NCI-H146 treated with DMSO at 0.1 percent for 48 hours (cell line): ENCODE data around the gene IL24.

Experiments used
- DNase-seq: peaks from one replicate; lab custom pipeline; 2025; ENCODE audit not compliant: unreplicated experiment; lab: John Stamatoyannopoulos, UW

Gene IL24

DNA sequence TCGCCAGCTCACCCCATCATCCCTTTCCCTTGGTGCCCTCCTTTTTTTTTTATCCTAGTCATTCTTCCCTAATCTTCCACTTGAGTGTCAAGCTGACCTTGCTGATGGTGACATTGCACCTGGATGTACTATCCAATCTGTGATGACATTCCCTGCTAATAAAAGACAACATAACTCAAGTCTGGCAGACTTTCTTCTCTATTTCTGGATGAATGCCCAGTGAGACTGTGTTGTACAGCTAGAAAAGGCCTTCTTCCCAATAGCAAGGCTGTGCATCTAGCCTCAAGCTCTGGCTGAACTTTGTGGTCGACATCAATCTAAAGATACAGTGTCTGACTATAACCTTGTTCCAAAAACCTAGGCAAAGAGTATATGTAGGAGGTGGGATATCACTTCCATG lies 6.4 kb downstream of the IL24 start:
- no peak for DNase-seq

DNA sequence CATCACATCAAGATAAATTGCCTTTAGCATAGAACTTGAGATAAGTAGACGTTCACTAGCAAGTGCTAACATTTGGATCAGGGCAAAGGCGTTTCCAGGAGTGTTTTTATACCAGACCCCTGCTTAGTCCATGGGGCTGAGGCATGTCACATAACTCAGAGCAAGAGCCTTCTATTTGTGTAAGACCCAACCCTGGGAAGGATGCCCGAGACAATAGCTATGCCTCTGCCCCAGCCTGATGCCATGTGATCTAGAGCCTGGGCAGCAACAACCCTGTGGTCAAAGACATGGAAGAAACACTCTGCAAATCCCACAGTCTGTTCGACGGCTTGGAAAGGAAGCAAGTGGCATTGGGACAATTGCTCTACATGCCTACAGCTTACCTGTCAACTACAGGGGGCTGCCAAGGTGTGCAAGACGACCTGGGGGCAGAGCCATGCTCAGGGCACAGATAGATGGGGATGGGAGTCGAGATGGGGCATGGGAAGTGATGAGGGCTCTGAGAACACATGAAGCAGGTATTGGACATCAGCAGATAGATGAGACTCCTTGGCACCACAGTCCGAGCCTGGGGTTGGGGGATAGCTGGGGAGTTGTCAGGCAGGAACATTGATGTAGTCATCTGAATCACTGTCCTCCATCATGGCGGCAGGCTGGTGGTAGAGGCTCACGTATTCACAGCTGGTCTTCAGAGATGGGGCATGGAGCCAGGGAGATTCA lies 7.3 kb downstream of the IL24 start:
- DNase-seq: no peak

DNA sequence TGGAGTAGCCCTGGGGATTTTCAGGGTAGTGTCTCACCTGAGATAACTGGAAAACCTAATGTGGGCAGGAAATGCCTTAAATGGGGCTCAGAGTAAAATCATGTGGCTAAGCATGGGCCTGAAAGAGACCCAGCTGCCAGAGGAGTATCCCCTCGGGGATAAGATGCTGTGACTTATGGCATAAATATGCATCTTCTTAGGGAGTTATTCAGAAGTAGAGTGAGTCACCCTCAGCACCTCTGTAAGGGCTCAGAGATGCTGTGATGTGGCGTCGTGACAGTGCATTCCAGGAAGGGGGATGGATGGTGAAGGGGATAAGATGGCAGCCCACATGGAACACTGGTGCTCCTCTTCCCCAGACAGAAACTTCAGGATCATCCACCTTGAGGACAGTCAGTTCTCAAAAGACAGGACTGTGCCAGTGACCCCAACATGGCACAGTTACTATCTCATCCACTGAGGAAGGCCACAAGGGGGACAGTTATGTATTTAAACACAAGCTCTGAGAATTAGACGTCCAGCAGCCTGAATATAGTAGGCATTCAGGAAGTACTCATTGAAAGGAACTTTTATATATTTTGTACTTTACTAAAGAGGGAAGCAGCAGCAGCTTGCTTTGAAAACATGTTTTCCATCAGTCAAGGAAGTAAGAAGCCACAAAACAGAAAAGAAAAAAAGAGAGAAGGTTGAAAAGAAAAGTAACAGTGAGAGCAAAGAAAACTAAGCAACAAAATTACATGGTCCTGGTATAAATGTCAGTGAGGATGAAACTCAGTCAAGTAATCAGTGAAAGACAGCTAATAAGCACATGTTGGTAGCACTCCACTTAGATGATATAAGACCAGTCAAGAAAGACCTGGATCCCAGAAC lies 8.3 kb downstream of the IL24 start:
- no peak for DNase-seq

DNA sequence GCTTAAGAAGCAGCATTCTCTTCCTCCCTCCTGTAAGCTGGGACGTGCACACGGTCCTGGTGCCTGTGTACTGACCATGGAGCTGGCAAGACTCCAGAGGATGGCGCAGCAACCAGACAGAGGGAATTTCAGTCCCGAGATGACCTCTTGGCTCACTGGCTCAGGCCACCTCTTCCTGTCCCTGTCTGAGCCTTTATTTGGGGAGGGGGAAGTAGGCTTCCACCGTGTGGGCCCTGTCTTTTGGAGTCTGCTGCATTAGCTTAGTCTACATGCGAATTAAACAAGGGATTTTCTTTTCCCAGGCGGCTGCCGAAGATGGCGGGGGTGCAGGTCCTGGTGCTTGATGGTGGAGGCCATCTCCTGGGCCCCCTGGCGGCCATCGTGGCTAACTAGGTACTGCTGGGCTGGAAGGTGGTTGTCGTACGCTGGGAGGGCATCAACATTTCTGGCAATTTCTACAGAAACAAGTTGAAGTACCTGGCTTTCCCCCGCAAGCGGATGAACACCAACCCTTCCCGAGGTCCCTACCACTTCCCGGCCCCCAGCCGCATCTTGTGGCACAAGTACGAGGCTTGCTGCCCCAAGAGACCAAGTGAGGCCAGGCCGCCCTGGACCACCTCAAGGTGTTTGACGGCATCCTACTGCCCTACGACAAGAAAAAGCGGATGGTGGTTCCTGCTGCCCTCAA lies 10.2 kb downstream of the IL24 start:
- no peak for DNase-seq

DNA sequence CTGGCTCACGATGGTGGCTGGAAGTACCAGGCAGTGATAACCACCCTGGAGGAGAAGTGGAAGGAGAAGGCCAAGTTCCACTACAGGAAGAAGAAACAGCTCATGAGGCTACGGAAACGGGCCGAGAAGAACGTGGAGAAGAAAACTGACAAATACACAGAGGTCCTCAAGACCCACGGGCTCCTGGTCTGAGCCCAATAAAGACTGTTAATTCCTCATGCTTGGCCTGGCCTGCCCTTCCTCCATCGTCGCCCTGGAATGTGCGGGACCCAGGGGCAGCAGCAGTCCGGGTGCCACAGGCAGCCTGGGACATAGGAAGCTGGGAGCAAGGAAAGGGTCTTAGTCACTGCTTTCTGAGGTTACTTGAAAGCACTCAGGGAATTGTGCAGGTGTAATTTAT lies 10.8 kb downstream of the IL24 start:
- no peak for DNase-seq

DNA sequence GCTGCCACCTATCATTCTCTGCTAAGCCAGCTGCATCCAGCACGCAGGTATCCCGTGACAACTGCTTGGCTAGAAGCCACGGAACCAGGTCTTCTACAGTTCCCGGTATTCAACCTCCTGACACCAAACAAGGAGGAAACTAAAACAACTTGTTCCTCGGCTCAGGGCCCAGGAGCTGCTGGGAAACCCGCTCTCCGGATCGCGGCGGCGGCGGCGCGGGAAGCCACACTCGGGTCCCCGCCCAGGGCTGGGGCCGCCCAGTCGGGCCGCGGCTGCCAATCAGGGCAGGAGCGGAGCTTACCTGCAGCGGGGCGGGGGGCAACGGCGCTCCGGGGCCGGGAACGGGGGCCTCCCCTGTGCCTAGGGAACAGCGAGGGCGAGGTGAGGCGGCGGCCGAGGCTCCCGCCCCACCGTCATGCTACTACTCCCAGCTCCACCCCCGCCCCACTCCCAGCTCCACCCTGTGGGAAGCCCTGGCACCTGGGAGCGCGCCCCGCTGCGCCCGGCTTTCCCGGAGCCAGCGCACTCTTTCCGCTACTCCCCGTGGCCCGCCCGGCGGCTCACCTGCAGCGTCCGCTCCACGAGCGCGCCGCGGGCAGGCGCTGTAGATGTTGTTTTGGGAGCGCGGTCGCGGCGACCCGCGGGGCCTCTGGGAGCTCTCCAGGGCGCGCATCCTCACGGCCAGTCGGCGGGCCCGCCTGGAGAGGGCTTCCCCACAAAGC lies 12.1 kb downstream of the IL24 start:
- peak; percentile 59 for DNase-seq

DNA sequence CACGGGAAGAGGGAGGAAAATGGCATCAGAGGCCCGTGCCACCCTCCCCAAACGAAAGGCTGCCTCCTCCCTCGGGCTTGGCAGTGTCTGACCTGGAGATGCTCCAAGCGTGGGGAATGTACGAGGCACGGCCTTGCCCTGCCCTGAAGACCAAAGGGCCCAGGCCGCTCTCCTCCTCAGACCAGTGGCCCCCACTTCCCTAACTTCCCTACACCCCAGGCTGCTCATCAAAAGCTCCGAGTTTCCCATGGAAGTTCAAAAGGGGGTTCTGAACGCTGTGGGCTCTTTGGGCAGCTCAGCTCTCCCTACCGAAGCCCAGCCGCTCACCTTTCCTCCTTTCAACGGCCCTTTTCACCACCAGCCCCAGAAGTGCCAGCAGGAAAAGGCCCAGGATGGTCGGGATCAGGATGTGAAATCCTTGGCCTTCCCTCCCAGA lies 12.7 kb downstream of the IL24 start:
- DNase-seq: no peak

DNA sequence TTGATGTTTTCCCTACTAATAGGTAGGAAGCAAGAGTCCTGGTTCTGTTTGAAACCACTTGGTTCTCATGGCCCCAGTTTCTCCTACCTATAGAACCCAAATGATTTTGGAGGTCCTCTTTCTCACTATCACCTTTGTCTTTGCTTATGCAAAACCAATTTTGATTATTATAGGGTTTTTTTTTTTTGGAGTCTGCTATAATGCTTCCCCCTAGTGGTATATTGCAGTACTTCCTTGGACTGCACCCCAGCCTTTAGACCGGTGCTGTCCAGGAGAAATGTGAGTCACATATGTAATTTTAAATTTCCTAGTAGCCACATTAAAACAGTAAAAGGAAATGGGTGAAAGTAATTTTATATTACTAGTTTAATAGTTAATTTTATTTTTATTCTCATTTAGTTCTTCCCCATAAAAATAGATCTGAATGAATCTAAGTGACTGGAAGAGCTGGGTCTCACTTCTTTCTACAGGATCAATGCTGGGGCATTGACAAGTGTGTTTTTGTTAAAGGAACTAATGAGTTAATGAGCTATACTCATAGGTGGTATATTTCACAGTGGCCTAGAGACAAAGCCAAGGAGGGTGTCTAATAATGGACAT lies 13.9 kb downstream of the IL24 start:
- no peak for DNase-seq

DNA sequence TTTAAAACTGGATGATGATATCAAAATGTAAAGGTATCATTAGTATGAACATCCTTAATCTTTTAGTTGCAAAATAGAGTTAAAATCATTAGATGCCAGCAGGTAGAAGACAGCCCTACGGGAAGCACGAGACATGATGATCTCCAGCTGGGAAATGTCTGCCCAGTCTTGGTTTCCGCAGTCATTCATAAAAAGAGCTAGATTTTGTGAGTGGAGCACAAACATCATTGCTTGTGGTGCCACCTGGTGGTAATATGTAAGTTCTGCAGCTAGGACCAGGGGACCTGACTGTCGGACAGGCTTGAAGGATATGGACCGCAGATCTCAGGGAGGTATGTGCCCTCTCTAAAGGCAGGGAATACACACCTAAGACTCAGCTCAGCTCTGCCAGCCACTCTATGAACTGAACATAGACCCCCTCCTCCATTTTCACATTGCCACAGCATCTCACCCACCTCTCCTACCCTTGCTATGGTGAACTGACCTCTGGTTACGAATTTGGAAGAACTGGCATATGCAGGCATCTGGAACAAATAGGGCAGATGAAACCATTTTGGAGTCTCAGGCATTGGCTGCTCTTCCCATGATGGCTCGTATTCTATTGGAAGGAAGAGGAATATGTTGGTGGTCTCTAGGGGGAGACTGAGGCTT lies 15.3 kb downstream of the IL24 start:
- peak; percentile 85 for DNase-seq

DNA sequence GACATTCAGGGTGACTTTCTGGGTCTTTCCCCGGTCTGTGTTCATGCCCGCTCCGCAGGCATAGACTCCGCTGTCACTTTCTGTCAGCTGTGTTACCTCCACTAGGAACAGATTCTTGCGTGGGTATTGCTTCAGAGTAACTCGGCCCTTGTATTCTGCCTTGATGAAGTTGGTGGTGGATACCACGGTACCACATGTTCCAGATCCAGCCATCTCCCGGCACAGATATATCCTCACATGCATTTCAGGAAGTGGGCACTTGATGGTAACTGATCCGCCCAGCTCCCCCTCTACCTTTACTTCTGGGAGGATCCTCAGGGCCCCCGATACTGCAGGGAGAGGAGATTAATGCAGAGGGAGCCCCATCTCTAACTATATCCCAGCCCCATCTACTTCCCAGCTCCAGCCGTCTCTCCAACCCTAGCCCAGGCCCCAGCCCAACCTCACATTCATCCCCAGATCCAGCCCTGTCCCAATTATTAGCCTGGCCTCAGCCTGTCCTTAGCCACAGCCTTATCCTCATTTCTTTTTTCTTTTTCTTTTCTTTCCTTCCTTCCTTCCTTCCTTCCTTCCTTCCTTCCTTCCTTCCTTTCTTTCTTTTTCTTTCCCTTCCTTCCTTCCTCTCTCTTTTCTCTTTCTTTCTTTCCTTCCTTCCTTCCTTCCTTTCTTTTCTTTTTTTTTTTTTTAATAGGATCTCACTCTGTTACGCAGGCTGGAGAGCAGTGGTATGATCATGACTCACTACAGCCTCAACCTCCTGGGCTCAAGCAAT lies 16.7 kb downstream of the IL24 start:
- DNase-seq: no peak

DNA sequence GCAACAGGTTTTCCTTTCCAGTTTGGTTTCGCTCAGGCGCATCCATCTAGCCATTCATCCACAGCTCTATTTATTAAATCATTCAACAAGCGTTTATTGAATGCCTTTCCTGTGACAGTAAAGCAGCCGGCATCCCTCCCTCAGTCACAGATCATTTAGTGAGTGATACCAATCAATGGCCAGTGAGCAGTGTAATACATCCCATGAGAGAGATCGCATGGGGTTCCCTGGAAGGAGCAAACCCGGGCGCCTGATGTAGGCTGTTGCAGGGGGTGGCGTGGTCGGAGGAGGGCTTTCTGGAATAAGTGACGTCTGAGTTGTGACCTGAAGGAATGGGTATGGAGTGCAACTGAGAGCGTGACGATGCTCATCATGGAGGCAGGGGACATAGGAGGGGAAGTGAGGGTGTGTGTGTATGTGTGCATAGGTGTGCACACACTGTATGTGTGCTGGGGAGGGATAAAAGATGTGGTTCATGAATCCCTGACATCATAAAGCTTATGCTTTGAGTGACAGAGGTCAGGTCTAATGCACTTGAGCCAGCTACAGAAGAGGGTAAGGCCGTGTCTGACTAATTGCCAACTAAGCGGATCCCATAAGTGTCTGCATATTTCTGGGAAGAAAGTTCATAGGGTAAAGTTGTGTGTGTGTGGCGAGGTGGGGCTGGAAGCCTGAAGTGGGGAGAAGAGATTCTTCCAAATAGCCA lies 17.9 kb downstream of the IL24 start:
- no peak for DNase-seq

DNA sequence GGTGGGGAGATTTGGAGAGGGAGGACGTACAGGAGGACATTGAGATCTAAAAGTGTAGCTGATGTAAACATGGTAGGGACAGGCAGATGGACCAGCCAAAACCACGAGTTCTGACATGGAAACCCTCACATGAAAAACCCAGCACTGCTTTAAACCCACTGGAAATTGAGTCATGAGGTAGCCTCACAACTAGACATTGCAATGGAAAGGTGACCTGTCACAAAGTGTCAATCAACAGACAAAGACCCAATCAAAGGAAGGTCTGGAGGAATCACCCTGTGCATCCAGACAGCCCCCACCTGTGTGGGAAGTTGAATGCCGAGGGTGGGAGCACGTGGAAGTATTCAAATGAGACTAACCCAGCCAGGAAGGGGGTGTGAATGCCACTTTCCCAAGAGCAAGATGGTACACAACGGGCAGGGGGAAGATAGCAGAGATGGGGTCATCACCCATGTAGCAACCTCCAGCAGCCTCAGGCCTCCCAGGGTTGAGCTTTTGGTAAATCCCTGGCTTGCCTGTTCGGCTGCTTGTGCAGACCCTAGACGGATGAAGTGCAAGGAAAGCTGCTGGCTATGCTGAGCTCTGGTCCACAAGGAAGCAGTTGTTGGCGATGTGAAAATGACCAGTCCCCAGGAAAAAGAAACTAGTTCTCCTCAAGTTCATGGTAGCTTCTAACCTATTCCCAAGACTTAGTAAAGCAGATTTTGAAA lies 18.9 kb downstream of the IL24 start:
- no peak for DNase-seq

DNA sequence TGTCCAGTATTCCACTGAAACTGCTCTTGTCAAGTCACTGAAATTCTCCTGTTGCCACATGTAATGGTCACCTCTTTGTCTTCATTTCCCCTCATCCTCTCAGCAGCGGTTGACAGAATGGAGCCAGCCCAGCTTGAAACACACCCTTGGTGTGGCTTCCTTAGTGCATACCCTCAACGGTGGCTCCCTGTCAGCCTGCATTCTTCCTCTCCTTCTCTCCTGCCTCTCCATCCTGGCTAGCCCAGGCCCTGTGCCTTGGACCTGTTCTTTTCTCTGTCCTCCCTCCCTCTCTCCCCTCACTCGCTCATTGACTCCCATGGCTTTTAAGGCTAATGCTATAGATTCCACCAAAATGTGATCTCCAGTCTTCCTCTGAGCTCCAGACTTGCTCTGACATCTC lies 20.8 kb downstream of the IL24 start:
- no peak for DNase-seq

DNA sequence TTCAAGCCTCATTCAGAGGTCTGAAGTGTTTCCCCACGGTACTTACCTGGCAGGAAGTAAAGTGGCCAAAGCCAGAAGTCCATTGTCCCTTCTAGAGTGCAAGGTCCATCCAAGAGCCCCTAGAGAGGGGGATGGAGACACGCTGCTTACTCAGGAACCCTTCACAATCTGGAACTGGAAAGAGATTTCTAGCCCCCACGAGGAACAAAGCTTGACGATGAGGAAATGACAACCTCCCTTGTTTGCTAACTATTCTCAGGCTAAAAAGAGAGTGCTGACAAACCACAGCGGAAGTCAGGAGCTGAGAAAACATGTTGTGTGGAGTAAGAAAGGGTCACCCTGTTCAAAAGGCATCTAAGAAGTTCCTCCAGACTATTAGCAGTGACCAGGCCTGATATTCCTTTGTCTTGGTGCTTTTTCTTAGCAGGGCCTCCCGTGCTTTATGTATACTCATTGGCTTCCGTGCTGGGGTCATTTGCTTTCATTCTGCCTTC lies 24.6 kb downstream of the IL24 start, which contains the start of gene FCMR:
FCMR (minus strand) TSS at position 170 of the 494 bp plus-strand sequence; CDS start at position 83, 87 bp downstream.
- no peak for DNase-seq

DNA sequence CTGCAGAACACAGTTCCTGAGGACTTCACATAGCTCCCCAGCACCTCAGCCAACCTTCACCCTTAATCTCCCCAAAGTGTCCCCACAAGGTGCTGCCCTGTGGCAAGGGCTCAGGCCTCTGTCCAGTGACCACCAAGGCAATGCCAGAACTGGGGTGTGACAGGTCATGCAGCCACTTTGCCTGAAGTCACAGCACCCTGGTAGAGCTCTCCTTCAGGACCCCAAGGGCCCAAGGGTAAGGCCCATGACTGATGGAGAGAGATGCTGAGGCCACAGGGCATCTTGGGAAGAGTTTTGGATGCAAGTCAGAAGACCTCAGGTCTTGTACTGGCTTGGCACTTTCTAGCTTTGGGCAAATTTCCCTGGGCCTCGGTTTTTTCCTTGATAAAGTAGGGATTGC lies 25.3 kb downstream of the IL24 start:
- no peak for DNase-seq

DNA sequence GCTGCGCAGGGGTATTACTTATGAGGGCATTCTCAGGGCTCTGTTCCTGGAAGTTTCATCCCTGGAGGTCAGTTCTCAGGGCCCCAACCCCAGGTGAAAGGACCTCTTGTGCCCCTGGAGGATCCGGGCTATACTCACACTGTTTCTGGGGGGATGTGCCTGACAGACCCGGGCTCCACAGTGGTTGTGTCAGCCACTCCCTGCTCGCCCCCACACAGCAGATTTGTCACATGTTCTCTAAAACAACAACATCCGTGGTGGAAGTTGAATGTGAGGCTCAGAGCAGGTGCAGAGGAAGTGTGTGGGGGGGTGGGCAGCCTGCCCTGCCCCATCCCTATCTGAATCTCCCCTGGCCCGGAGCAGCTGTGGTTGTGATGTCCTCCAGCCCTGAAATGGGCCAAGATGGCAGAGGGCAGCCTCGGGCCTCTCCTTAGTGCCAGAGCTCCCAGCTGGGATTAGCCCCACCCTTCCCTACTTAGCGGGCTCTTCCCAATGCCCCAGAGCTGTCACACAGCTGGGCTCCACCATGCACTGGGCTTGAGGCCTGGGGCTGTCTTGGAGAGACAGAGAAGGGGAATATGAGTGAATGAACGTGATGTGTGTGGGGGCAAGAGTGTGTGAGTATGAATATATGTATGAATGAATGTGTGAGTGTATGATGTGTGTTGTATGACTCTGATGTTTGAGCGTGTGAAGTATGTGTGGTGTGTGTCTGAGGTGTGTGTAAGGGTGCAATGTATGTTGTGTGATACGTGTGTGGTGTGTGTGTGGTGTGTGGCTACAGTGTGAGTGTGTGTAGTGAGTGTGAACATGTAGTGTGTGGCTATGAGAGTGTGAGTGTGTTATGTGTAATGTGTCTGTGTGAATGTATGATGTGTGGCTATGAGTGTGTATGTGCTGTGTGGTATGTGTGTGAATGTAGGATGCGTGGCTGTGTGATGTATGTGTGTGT lies 26.0 kb downstream of the IL24 start:
- no peak for DNase-seq
